ENCODE measurements around the gene PRDM1. TPM values are rescaled to one million over a fixed set of nuclear protein-coding genes. Genes with fewer than 3 reads are reported as not detected.
A peak's percentile ranks its signal among the peaks of the same experiment; 100 is the strongest.

Gene PRDM1
- total and polyA plus RNA-seq, 2 of the 13 experiments (the other 11 are each of a cell fraction or from before 2014, with no cell fraction given) = 0.13 TPM; not detected in 1

- ChIA-PET CTCF (ENCODE audit: low intra/inter-chr PET ratio, low total read pairs) (no interaction called here), POLR2A (no interaction called here)
- WGBS (ENCODE audit: low lambda C conversion rate) = 25% methylated on average over 8 of the region's 9 CpGs
- intact Hi-C loops (cut with micrococcal nuclease; ENCODE audit: unreplicated experiment) = no loop called here
- Histone ChIP-seq H2AFZ (ENCODE audit: low read length) (no peak overlapping the region), H4K20me1 (ENCODE audit: insufficient read depth, low read length) (no peaks in the 10 kb centered on the region), H3K36me3 (replicated peaks in 1 of 2; ENCODE audit: control insufficient read depth in 1 of 2, insufficient read depth in 2 of 2, low read length in 2 of 2) (no peaks in the 10 kb centered on the region), H3K79me2 (ENCODE audit: insufficient read depth, low read length) (no peaks in the 10 kb centered on the region), H3K4me1 (ENCODE audit: insufficient read depth, low read length) (no peaks in the 10 kb centered on the region), H3K9me3 (ENCODE audit: low read length) (no peaks in the 10 kb centered on the region), H3K9ac (ENCODE audit: insufficient read depth, low read depth, low read length) (no peak overlapping the region), H3K4me3 (replicated peaks in 1 of 3; ENCODE audit: insufficient read depth in 1 of 3, low read depth in 2 of 3, low read length in 3 of 3) (no peak overlapping the region), H3K27me3 (ENCODE audit: control insufficient read depth in 1 of 2, insufficient read depth in 2 of 2, low read length in 2 of 2) (peaks cover 0 to 53% of the 10 kb centered on the region in 2 experiments; a peak in 3 of 5 replicates), H3K27ac (ENCODE audit: extremely low read length, insufficient read depth, low read length) (no peak overlapping the region), H3K4me2 (ENCODE audit: low read depth, low read length) (no peak overlapping the region)
- DNase-seq (ENCODE audit: low spot score) (no peak), FAIRE-seq (no peak), ATAC-seq (no peak)
- in situ Hi-C loops (cut with HindIII; ENCODE audit: extremely low pct_ligation_motif_present, low pct_unique_long_range_greater_than_20kb) = no loop called here
- TF ChIP-seq MAFK (conservative IDR thresholded peaks at IDR 0.05 in 1 of 2, IDR thresholded peaks at IDR 0.05 in 1 of 2; ENCODE audit: low read length in 2 of 2) (peak; percentile 53 to 63), MAFF (IDR thresholded peaks at IDR 0.05; ENCODE audit: low read depth, low read length) (peak; percentile 47), ZNF576 (CRISPR knock-in tag; IDR thresholded peaks at IDR 0.05) (no peak)
- BruUV-seq (replicated peaks) = no TSS peak
These were observed 17.6 kb downstream of the PRDM1 start for GRCh38 chr6:106103728-106104109.

DNA sequence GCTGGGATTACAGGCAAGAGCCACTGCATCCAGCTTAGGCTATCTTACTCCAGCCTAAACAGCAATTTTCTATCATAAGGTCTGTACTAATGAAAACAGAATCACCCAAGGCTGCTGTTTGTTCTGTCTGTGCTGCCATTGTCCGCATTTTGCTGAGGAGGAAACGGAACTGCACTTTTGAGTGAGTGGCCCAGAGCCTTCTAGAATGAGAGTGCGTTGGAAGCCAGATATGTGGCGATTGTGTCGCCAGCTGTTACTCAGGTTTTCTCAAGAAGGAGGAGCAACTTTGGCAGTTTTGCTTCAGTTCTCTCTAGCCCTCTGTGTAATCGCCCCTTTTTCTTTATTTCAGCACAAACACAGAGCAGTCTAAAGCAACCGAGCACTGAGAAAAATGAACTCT is 18.3 kb downstream of the PRDM1 start:
- in situ Hi-C loops (cut with HindIII; ENCODE audit: extremely low pct_ligation_motif_present, low pct_unique_long_range_greater_than_20kb) = no loop called here
- no peak for DNase-seq (ENCODE audit: low spot score)
- no peak overlapping the region for H3K27ac ChIP-seq (ENCODE audit: extremely low read length, insufficient read depth, low read length)
- ChIA-PET CTCF (ENCODE audit: low intra/inter-chr PET ratio, low total read pairs) (no interaction called here), POLR2A (no interaction called here)
- intact Hi-C loops (cut with micrococcal nuclease; ENCODE audit: unreplicated experiment) = no loop called here
- no peak overlapping the region for H3K4me3 ChIP-seq (replicated peaks in 1 of 3; ENCODE audit: insufficient read depth in 1 of 3, low read depth in 2 of 3, low read length in 3 of 3)
- FAIRE-seq = no peak
- WGBS (ENCODE audit: low lambda C conversion rate) = 62% methylated on average over 7 of the region's 7 CpGs
- H4K20me1 ChIP-seq (ENCODE audit: insufficient read depth, low read length) = no peaks in the 10 kb centered on the region
- no peaks in the 10 kb centered on the region for H3K79me2 ChIP-seq (ENCODE audit: insufficient read depth, low read length)
- no peaks in the 10 kb centered on the region for H3K36me3 ChIP-seq (replicated peaks in 1 of 2; ENCODE audit: control insufficient read depth in 1 of 2, insufficient read depth in 2 of 2, low read length in 2 of 2)
- H3K27me3 ChIP-seq (ENCODE audit: control insufficient read depth in 1 of 2, insufficient read depth in 2 of 2, low read length in 2 of 2) = peaks cover 0 to 46% of the 10 kb centered on the region in 2 experiments; a peak in 3 of 5 replicates
- H2AFZ ChIP-seq (ENCODE audit: low read length) = no peak overlapping the region
- no peak for ATAC-seq
- H3K4me2 ChIP-seq (ENCODE audit: low read depth, low read length) = no peak overlapping the region
- no peaks in the 10 kb centered on the region for H3K9me3 ChIP-seq (ENCODE audit: low read length)
- TF ChIP-seq, protein P1, sequence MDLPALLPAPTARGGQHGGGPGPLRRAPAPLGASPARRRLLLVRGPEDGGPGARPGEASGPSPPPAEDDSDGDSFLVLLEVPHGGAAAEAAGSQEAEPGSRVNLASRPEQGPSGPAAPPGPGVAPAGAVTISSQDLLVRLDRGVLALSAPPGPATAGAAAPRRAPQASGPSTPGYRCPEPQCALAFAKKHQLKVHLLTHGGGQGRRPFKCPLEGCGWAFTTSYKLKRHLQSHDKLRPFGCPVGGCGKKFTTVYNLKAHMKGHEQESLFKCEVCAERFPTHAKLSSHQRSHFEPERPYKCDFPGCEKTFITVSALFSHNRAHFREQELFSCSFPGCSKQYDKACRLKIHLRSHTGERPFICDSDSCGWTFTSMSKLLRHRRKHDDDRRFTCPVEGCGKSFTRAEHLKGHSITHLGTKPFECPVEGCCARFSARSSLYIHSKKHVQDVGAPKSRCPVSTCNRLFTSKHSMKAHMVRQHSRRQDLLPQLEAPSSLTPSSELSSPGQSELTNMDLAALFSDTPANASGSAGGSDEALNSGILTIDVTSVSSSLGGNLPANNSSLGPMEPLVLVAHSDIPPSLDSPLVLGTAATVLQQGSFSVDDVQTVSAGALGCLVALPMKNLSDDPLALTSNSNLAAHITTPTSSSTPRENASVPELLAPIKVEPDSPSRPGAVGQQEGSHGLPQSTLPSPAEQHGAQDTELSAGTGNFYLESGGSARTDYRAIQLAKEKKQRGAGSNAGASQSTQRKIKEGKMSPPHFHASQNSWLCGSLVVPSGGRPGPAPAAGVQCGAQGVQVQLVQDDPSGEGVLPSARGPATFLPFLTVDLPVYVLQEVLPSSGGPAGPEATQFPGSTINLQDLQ (CRISPR knock-in tag; IDR thresholded peaks at IDR 0.05) = no peak
- TF ChIP-seq BRD4 (CRISPR knock-in tag; IDR thresholded peaks at IDR 0.05) (no peak), NR2F6 (IDR thresholded peaks at IDR 0.05) (no peak), NR2F6 (CRISPR knock-in tag; IDR thresholded peaks at IDR 0.05) (no peak), ZNF792 (CRISPR knock-in tag; IDR thresholded peaks at IDR 0.05) (no peak), NR0B2 (CRISPR knock-in tag; IDR thresholded peaks at IDR 0.05) (no peak), PRDM10 (CRISPR knock-in tag; IDR thresholded peaks at IDR 0.05; ENCODE audit: low read depth) (no peak), IRF2 (CRISPR knock-in tag; IDR thresholded peaks at IDR 0.05) (no peak)
- no peaks in the 10 kb centered on the region for H3K4me1 ChIP-seq (ENCODE audit: insufficient read depth, low read length)
- BruUV-seq (replicated peaks) = no TSS peak
- no peak overlapping the region for H3K9ac ChIP-seq (ENCODE audit: insufficient read depth, low read depth, low read length)
